HG02943 (cell line): ENCODE results near the gene FUT3.

Source experiments
- ATAC-seq: cut with Tn5 transposase; IDR thresholded peaks from one replicate; pipeline ENCODE4 v1.9.1; 2021; ENCODE audit warnings: mild to moderate bottlenecking, low read depth, moderate library complexity; ENCODE audit not compliant: unreplicated experiment

The FUT3 gene

GRCh38 chr19:5827342-5827890 lies 23.8 kb downstream of the FUT3 start:
- ATAC-seq: no peak

- ATAC-seq: no peak
These were observed 24.5 kb downstream of the FUT3 start for GRCh38 chr19:5826531-5827341.

- no peak for ATAC-seq
These were observed 26.1 kb downstream of the FUT3 start for GRCh38 chr19:5825178-5825577.

- ATAC-seq: no peak
These were observed 26.5 kb downstream of the FUT3 start for GRCh38 chr19:5824751-5825150.

- ATAC-seq: no peak
These were observed 27.5 kb downstream of the FUT3 start for GRCh38 chr19:5823579-5824281.

GRCh38 chr19:5822181-5822844 lies 28.9 kb downstream of the FUT3 start:
- ATAC-seq: no peak

GRCh38 chr19:5821521-5822180 lies 29.6 kb downstream of the FUT3 start:
- ATAC-seq: no peak

GRCh38 chr19:5820785-5821184 lies 30.5 kb downstream of the FUT3 start:
- no peak for ATAC-seq

GRCh38 chr19:5818594-5818993 lies 32.7 kb downstream of the FUT3 start:
- ATAC-seq: no peak

GRCh38 chr19:5817218-5817617 lies 34.0 kb downstream of the FUT3 start:
- no peak for ATAC-seq

GRCh38 chr19:5814852-5815246 lies 36.4 kb downstream of the FUT3 start:
- no peak for ATAC-seq

GRCh38 chr19:5814123-5814851 lies 37.0 kb downstream of the FUT3 start:
- ATAC-seq: no peak

- no peak for ATAC-seq
These were observed 40.1 kb downstream of the FUT3 start for GRCh38 chr19:5811117-5811516.

- no peak for ATAC-seq
These were observed 41.8 kb downstream of the FUT3 start for GRCh38 chr19:5809469-5809868.

GRCh38 chr19:5809053-5809452 lies 42.2 kb downstream of the FUT3 start:
- ATAC-seq: no peak

- no peak for ATAC-seq
These were observed 43.0 kb downstream of the FUT3 start for GRCh38 chr19:5808120-5808816.

- ATAC-seq: no peak
These were observed 44.3 kb downstream of the FUT3 start for GRCh38 chr19:5806905-5807304.

- ATAC-seq: no peak
These were observed 45.1 kb downstream of the FUT3 start for GRCh38 chr19:5806133-5806489.

- no peak for ATAC-seq
These were observed 45.7 kb downstream of the FUT3 start for GRCh38 chr19:5805462-5806132.
